Right atrium auricular region (tissue), 2 donors: ENCODE data around the gene TSC22D3. TPM values are rescaled to one million over a fixed set of nuclear protein-coding genes. Genes with fewer than 3 reads are reported as not detected.

Experiments
- DNase-seq: peaks from one replicate; pipeline ENCODE4 v3.0.0-alpha.2; 2019; ENCODE audit warnings: low spot score
- H3K27ac ChIP-seq, 2 donors: fragments of 200-600 bp; sonication (generic); 1 replicate in 1 of 2; 2 replicates in 1 of 2; pipeline ENCODE4 v1.5.1; 2016 to 2019
- H3K27me3 ChIP-seq, 2 donors: fragments of 200-600 bp; sonication (generic); one replicate each; pipeline versions ENCODE4 v1.5.1 to v1.6.0; 2017 to 2019
- H3K36me3 ChIP-seq: fragments of 200-600 bp; sonication (generic); one replicate; pipeline ENCODE4 v1.5.1; 2016
- H3K4me1 ChIP-seq, 2 donors: fragments of 200-600 bp; sonication (generic); one replicate each; pipeline versions ENCODE4 v1.5.1 to v1.6.0; 2017 to 2019
- H3K4me3 ChIP-seq, 2 donors: fragments of 200-600 bp; sonication (generic); 1 replicate in 1 of 2; 2 replicates in 1 of 2; pipeline ENCODE4 v1.5.1; 2017 to 2019; ENCODE audit warnings: mild to moderate bottlenecking in 1 of 2, moderate library complexity in 1 of 2
- H3K9me3 ChIP-seq, 2 donors: fragments of 200-600 bp; sonication (generic); one replicate each; pipeline ENCODE4 v1.5.1; 2019
- total RNA-seq, 2 donors: library from RNA; depleted of rRNA; stranded (reverse); fragments of >200 nt; gene quantifications; one replicate each; pipeline ENCODE4 v1.1.0, GENCODE V29; 2016
- TF ChIP-seq, protein P1 (sequence below), 2 donors: fragments of 200-600 bp; sonication (generic); IDR thresholded peaks; one replicate each; pipeline ENCODE4 v1.5.1; 2019; ENCODE audit warnings: antibody characterized with exemption in 2 of 2

Gene TSC22D3
- total RNA-seq, 2 donors from 2014 or later: 184 to 193 TPM

DNA sequence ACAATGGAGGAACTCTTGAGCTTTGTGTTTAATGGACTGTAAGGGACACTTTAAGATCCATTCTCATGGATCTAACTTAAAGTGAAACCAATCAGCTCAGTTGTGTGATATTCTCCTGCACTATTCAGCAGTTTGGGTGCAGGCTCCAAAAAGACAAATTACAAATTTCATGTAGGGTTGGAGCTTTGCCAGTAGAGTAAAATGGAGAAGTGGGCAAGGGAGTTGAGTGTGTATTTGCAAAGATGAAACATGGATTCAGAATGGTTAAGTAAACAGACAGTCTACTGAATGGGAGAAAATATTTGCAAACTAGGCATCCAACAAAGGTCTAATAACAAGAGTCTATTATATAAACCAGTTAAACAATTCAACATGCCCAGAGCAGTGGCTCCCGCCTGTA lies 28.8 kb upstream of the TSC22D3 start:
- H3K4me1 ChIP-seq: no peaks in the 10 kb centered on the region
- no peaks in the 10 kb centered on the region for H3K36me3 ChIP-seq
- DNase-seq: no peak
- peaks cover 0 to 27% of the 10 kb centered on the region in 2 donors for H3K9me3 ChIP-seq
- TF ChIP-seq, protein P1, sequence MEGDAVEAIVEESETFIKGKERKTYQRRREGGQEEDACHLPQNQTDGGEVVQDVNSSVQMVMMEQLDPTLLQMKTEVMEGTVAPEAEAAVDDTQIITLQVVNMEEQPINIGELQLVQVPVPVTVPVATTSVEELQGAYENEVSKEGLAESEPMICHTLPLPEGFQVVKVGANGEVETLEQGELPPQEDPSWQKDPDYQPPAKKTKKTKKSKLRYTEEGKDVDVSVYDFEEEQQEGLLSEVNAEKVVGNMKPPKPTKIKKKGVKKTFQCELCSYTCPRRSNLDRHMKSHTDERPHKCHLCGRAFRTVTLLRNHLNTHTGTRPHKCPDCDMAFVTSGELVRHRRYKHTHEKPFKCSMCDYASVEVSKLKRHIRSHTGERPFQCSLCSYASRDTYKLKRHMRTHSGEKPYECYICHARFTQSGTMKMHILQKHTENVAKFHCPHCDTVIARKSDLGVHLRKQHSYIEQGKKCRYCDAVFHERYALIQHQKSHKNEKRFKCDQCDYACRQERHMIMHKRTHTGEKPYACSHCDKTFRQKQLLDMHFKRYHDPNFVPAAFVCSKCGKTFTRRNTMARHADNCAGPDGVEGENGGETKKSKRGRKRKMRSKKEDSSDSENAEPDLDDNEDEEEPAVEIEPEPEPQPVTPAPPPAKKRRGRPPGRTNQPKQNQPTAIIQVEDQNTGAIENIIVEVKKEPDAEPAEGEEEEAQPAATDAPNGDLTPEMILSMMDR (IDR thresholded peaks at IDR 0.05): no peak
- H3K27ac ChIP-seq: no peak overlapping the region
- H3K4me3 ChIP-seq: no peak overlapping the region
- H3K27me3 ChIP-seq: no peaks in the 10 kb centered on the region

- H3K9me3 ChIP-seq: no peaks in the 10 kb centered on the region
- H3K36me3 ChIP-seq: no peaks in the 10 kb centered on the region
- no peak for DNase-seq
- H3K27me3 ChIP-seq: no peaks in the 10 kb centered on the region
- H3K27ac ChIP-seq: no peak overlapping the region
- no peak overlapping the region for H3K4me3 ChIP-seq
- TF ChIP-seq, protein P1 (IDR thresholded peaks at IDR 0.05): no peak
- no peaks in the 10 kb centered on the region for H3K4me1 ChIP-seq
These were observed 12.2 kb upstream of the TSC22D3 start for GRCh38 chrX:107787827-107788226.

GRCh38 chrX:107780525-107780924 lies 4.9 kb upstream of the TSC22D3 start:
- no peak for DNase-seq
- no peak overlapping the region for H3K4me3 ChIP-seq
- no peaks in the 10 kb centered on the region for H3K9me3 ChIP-seq
- peaks cover 0 to 5% of the 10 kb centered on the region in 2 donors for H3K4me1 ChIP-seq
- H3K36me3 ChIP-seq: no peaks in the 10 kb centered on the region
- no peaks in the 10 kb centered on the region for H3K27me3 ChIP-seq
- TF ChIP-seq, protein P1 (IDR thresholded peaks at IDR 0.05): no peak
- no peak overlapping the region for H3K27ac ChIP-seq

- no peaks in the 10 kb centered on the region for H3K9me3 ChIP-seq
These were observed 1.9 kb upstream of the TSC22D3 start, which contains the start of gene NCBP2L for GRCh38 chrX:107777536-107777832. NCBP2L (plus strand) TSS chrX:107777733; CDS start chrX:107794221, 16,488 bp downstream.

DNA sequence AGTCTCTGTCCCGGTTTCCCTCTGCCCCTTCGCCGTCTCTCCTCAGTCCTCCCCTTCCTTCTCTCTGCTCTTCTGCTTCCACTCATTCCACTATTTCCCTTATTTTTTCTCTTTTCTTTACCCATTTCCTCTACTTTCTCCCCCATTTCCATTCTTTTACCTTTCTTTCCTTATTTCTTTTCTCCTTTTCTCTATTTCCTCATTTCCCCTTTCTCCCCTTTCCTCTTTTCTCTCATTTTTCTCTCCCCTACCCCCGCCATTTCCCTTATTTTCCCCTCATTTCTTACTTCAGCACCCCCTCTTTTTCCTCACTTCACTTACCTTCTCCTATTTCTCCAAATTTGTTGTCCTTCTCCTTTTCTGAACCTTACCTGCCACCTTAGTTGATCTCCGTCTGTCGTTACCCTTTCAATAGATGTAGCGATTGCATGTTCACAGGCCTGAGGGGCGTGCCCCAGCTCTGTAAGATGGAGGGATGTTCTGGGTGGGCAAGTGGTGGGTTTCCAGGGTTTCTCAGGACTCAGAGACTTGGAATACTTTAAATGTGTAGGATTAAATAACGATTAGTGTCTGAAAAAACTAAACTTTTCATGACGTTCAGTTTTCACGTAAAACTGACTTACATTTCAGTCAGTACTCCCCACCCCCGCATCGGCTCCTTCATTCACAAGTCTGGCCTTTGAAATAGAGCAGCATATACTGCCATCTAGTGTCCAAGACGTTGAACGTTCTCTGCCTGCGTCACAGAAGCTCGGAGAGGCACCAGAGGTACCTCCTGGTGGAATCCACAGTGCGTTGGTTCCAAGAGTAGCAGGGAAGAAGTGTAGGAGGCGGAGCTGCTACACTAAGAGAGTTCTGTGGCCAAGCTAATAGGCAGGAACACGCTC lies 1.3 kb upstream of the TSC22D3 start:
- Histone ChIP-seq H3K36me3 (no peaks in the 10 kb centered on the region), H3K4me3 (peak overlapping the region; percentile 33 to 56), H3K27ac (peak overlapping the region; percentile 77 to 78), H3K9me3 (no peaks in the 10 kb centered on the region), H3K4me1 (peaks cover 0 to 12% of the 10 kb centered on the region in 2 donors), H3K27me3 (no peaks in the 10 kb centered on the region)
- peak; percentile 91 for DNase-seq
- TF ChIP-seq, protein P1 (IDR thresholded peaks at IDR 0.05): peak; percentile 38 to 78

More at GRCh38 chrX:107777536-107777832, 1.9 kb upstream of the TSC22D3 start, which contains the start of gene NCBP2L:
- H3K27ac ChIP-seq: peak within 1 kb of the TSS; percentile 77 to 78
- H3K36me3 ChIP-seq: no peaks in the 10 kb centered on the region
- no peak for DNase-seq
- TF ChIP-seq, protein P1 (IDR thresholded peaks at IDR 0.05): no peak
- peak within 1 kb of the TSS; percentile 33 to 56 for H3K4me3 ChIP-seq
- no peaks in the 10 kb centered on the region for H3K27me3 ChIP-seq
- H3K4me1 ChIP-seq: peaks cover 0 to 12% of the 10 kb centered on the region in 2 donors
